22Rv1 (cell line): ENCODE measurements around the gene SORCS2.

Experiments used
- ZFX ChIP-seq: fragments of 450-650 bp; IDR thresholded peaks from 2 replicates; pipeline ENCODE4 v1.6.1; 2017; ENCODE audit warnings: antibody characterized with exemption, borderline replicate concordance
- TF ChIP-seq, protein P1 (sequence below): fragments of 450-650 bp; IDR thresholded peaks from 2 replicates; pipeline ENCODE4 v1.5.1; 2017; ENCODE audit warnings: mild to moderate bottlenecking

- TF ChIP-seq, protein P1, sequence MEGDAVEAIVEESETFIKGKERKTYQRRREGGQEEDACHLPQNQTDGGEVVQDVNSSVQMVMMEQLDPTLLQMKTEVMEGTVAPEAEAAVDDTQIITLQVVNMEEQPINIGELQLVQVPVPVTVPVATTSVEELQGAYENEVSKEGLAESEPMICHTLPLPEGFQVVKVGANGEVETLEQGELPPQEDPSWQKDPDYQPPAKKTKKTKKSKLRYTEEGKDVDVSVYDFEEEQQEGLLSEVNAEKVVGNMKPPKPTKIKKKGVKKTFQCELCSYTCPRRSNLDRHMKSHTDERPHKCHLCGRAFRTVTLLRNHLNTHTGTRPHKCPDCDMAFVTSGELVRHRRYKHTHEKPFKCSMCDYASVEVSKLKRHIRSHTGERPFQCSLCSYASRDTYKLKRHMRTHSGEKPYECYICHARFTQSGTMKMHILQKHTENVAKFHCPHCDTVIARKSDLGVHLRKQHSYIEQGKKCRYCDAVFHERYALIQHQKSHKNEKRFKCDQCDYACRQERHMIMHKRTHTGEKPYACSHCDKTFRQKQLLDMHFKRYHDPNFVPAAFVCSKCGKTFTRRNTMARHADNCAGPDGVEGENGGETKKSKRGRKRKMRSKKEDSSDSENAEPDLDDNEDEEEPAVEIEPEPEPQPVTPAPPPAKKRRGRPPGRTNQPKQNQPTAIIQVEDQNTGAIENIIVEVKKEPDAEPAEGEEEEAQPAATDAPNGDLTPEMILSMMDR, result no peak
- TF ChIP-seq ZFX, result no peak
Observed at GRCh38 chr4:7232061-7232650, 39.8 kb downstream of the SORCS2 start.
